GM12864 (cell line): Measurements from ENCODE around the gene PARD6G.

ENCODE experiments used
- DNase-seq: peaks from one replicate; pipeline ENCODE4 v3.0.0-alpha.2; 2011; ENCODE audit warnings: low read depth
- H3K4me3 ChIP-seq: 2 replicates; pipeline ENCODE4 v1.5.1; 2011; ENCODE audit warnings: mild to moderate bottlenecking, low read depth, low read length, control low read depth
- CTCF ChIP-seq: IDR thresholded peaks from 2 replicates; pipeline ENCODE4 v1.5.1; 2011; ENCODE audit warnings: low read depth, mild to moderate bottlenecking, moderate library complexity, low read length, control low read depth, inconsistent platforms; ENCODE audit errors: missing control alignments

The PARD6G gene

GRCh38 chr18:80200171-80200931 is 47.0 kb downstream of the PARD6G start:
- no peak for DNase-seq
- H3K4me3 ChIP-seq: no peak overlapping the region
- no peak for TF ChIP-seq CTCF

GRCh38 chr18:80198994-80199748 is 48.1 kb downstream of the PARD6G start:
- H3K4me3 ChIP-seq: no peak overlapping the region
- no peak for DNase-seq
- no peak for TF ChIP-seq CTCF

- DNase-seq: no peak
- no peak for TF ChIP-seq CTCF
- no peak overlapping the region for H3K4me3 ChIP-seq
Observed at GRCh38 chr18:80198391-80198790, 48.9 kb downstream of the PARD6G start.

GRCh38 chr18:80197528-80197927 is 49.8 kb downstream of the PARD6G start:
- TF ChIP-seq CTCF: no peak
- no peak overlapping the region for H3K4me3 ChIP-seq
- no peak for DNase-seq

GRCh38 chr18:80196528-80197320 is 50.6 kb downstream of the PARD6G start:
- TF ChIP-seq CTCF: no peak
- no peak for DNase-seq
- no peak overlapping the region for H3K4me3 ChIP-seq

GRCh38 chr18:80194874-80195570 is 52.3 kb downstream of the PARD6G start:
- H3K4me3 ChIP-seq: no peak overlapping the region
- no peak for TF ChIP-seq CTCF

More at GRCh38 chr18:80194874-80195570, 52.3 kb downstream of the PARD6G start:
- no peak for DNase-seq
